ENCODE data around the gene CD86. TPM values are rescaled to one million over a fixed set of nuclear protein-coding genes. Genes with fewer than 3 reads are reported as not detected.

The CD86 gene
- total RNA-seq, 2 experiments from 2014 or later = 0.69 to 1.4 TPM

- no peaks in the 10 kb centered on the region for H3K36me3 Mint-ChIP-seq (ENCODE audit: low read depth)
- ChIA-PET CTCF (no interaction called here), POLR2A (no interaction called here)
- intact Hi-C loops (cut with DNase I, micrococcal nuclease) = loop anchor here (2.0 to 10.0 kb wide), 4 partner anchors 257 to 575 kb away; no protein-coding TSS in a partner anchor
- H3K27me3 Mint-ChIP-seq = no peaks in the 10 kb centered on the region
- no peaks in the 10 kb centered on the region for H3K36me3 ChIP-seq (ENCODE audit: insufficient read depth, low read length)
- no peak for ATAC-seq (ENCODE audit: poor library complexity)
- DNase-seq = no peak
- H3K9me3 Mint-ChIP-seq = no peaks in the 10 kb centered on the region
- no peak overlapping the region for H3K27ac ChIP-seq (ENCODE audit: low read depth in 1 of 2, low read length in 2 of 2)
- H3K4me3 Mint-ChIP-seq = no peak overlapping the region
- H3K27me3 ChIP-seq (ENCODE audit: control insufficient read depth in 1 of 2, insufficient read depth in 2 of 2, low read length in 2 of 2) = no peaks in the 10 kb centered on the region
- H3K4me1 Mint-ChIP-seq (ENCODE audit: low read depth) = peaks cover 16% of the 10 kb centered on the region
- H3K9me3 ChIP-seq (ENCODE audit: control insufficient read depth in 1 of 2, insufficient read depth in 1 of 2, low read length in 2 of 2) = no peaks in the 10 kb centered on the region
- TF ChIP-seq CTCF (IDR thresholded peaks at IDR 0.05) = no peak
- no peak overlapping the region for H3K4me3 ChIP-seq (ENCODE audit: low read length)
- no peak overlapping the region for H3K27ac Mint-ChIP-seq
- peaks cover 4% of the 10 kb centered on the region for H3K4me1 ChIP-seq (ENCODE audit: insufficient read depth, low read length)
Observed at GRCh38 chr3:122100083-122100482, 44.9 kb downstream of the CD86 start.

- no peaks in the 10 kb centered on the region for H3K36me3 ChIP-seq (ENCODE audit: insufficient read depth, low read length)
- no peaks in the 10 kb centered on the region for H3K9me3 ChIP-seq (ENCODE audit: control insufficient read depth in 1 of 2, insufficient read depth in 1 of 2, low read length in 2 of 2)
- ATAC-seq (ENCODE audit: poor library complexity) (peak; percentile 57), DNase-seq (peak in 4 of 14 experiments; percentile 3 to 62 (median 56))
- Mint-ChIP-seq H3K4me3 (peak overlapping the region; percentile 8), H3K4me1 (ENCODE audit: low read depth) (peaks cover 16% of the 10 kb centered on the region), H3K36me3 (ENCODE audit: low read depth) (no peaks in the 10 kb centered on the region), H3K27me3 (no peaks in the 10 kb centered on the region), H3K27ac (no peak overlapping the region), H3K9me3 (no peaks in the 10 kb centered on the region)
- H3K27ac ChIP-seq (ENCODE audit: low read depth in 1 of 2, low read length in 2 of 2) = no peak overlapping the region
- no peak for TF ChIP-seq CTCF (IDR thresholded peaks at IDR 0.05)
- peaks cover 4% of the 10 kb centered on the region for H3K4me1 ChIP-seq (ENCODE audit: insufficient read depth, low read length)
- no peaks in the 10 kb centered on the region for H3K27me3 ChIP-seq (ENCODE audit: control insufficient read depth in 1 of 2, insufficient read depth in 2 of 2, low read length in 2 of 2)
- ChIA-PET CTCF (interaction anchor here (1.2 to 2.0 kb wide), 4 partner anchors 10 to 213 kb away, joined by 3 to 12 read pairs (median 4); no protein-coding TSS in a partner anchor), POLR2A (interaction anchor here (1.0 kb wide), 2 partner anchors 158 to 199 kb away, joined by 3 to 6 read pairs; no protein-coding TSS in a partner anchor)
- no peak overlapping the region for H3K4me3 ChIP-seq (ENCODE audit: low read length)
- intact Hi-C loops (cut with DNase I, micrococcal nuclease) = loop anchor here (1.0 to 10.0 kb wide), 5 partner anchors 199 to 574 kb away; no protein-coding TSS in a partner anchor
Observed at GRCh38 chr3:122100591-122101463, 45.7 kb downstream of the CD86 start.

GRCh38 chr3:122101646-122102045 is 46.5 kb downstream of the CD86 start:
- Histone ChIP-seq H3K4me1 (ENCODE audit: insufficient read depth, low read length) (peaks cover 4% of the 10 kb centered on the region), H3K36me3 (ENCODE audit: insufficient read depth, low read length) (no peaks in the 10 kb centered on the region), H3K9me3 (ENCODE audit: control insufficient read depth in 1 of 2, insufficient read depth in 1 of 2, low read length in 2 of 2) (no peaks in the 10 kb centered on the region), H3K27ac (ENCODE audit: low read depth in 1 of 2, low read length in 2 of 2) (no peak overlapping the region), H3K27me3 (ENCODE audit: control insufficient read depth in 1 of 2, insufficient read depth in 2 of 2, low read length in 2 of 2) (no peaks in the 10 kb centered on the region), H3K4me3 (ENCODE audit: low read length) (no peak overlapping the region)
- POLR2A ChIA-PET = interaction anchor here (1.0 kb wide), 2 partner anchors 157 to 198 kb away, joined by 3 to 6 read pairs; no protein-coding TSS in a partner anchor
- CTCF ChIA-PET = interaction anchor here (1.2 to 2.0 kb wide), 4 partner anchors 9 to 212 kb away, joined by 3 to 12 read pairs (median 4); no protein-coding TSS in a partner anchor
- Mint-ChIP-seq H3K27me3 (no peaks in the 10 kb centered on the region), H3K4me1 (ENCODE audit: low read depth) (peaks cover 16% of the 10 kb centered on the region), H3K27ac (no peak overlapping the region), H3K4me3 (no peak overlapping the region), H3K9me3 (no peaks in the 10 kb centered on the region), H3K36me3 (ENCODE audit: low read depth) (no peaks in the 10 kb centered on the region)
- intact Hi-C loops (cut with DNase I, micrococcal nuclease) = loop anchor here (1.0 to 10.0 kb wide), 6 partner anchors 199 to 573 kb away; no protein-coding TSS in a partner anchor
- peak; percentile 41 for TF ChIP-seq CTCF (IDR thresholded peaks at IDR 0.05)
- DNase-seq (peak in 4 of 14 experiments; percentile 11 to 76 (median 74)), ATAC-seq (ENCODE audit: poor library complexity) (no peak)

All from CD4-positive, alpha-beta T cell (primary cell).